ENCODE measurements around the gene LMBR1.

Gene LMBR1

DNA sequence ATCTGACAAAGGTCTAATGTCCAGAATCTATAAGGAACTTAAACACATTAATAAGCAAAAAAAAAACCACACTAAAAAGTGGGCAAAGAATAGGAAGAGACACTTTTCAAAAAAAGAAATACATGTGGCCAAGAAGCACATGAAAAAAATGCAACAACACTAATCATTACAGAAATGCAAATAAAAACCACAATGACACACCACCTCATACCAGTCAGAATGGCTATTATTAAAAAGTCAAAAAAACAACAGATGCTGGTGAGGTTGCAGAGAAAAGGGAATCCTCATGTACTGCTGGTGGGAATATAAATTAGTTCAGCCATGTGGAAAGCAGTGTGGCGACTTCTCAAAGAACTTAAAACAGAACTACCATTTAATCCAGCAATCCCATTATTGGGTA lies 119.0 kb downstream of the LMBR1 start:
- TF ChIP-seq, protein P1, sequence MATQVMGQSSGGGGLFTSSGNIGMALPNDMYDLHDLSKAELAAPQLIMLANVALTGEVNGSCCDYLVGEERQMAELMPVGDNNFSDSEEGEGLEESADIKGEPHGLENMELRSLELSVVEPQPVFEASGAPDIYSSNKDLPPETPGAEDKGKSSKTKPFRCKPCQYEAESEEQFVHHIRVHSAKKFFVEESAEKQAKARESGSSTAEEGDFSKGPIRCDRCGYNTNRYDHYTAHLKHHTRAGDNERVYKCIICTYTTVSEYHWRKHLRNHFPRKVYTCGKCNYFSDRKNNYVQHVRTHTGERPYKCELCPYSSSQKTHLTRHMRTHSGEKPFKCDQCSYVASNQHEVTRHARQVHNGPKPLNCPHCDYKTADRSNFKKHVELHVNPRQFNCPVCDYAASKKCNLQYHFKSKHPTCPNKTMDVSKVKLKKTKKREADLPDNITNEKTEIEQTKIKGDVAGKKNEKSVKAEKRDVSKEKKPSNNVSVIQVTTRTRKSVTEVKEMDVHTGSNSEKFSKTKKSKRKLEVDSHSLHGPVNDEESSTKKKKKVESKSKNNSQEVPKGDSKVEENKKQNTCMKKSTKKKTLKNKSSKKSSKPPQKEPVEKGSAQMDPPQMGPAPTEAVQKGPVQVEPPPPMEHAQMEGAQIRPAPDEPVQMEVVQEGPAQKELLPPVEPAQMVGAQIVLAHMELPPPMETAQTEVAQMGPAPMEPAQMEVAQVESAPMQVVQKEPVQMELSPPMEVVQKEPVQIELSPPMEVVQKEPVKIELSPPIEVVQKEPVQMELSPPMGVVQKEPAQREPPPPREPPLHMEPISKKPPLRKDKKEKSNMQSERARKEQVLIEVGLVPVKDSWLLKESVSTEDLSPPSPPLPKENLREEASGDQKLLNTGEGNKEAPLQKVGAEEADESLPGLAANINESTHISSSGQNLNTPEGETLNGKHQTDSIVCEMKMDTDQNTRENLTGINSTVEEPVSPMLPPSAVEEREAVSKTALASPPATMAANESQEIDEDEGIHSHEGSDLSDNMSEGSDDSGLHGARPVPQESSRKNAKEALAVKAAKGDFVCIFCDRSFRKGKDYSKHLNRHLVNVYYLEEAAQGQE (IDR thresholded peaks at IDR 0.05; ENCODE audit: low read depth) = no peak
- TF ChIP-seq YY1 (IDR thresholded peaks at IDR 0.05; ENCODE audit: low read depth) (no peak), EP300 (IDR thresholded peaks at IDR 0.05; ENCODE audit: borderline replicate concordance) (no peak), EGR1 (IDR thresholded peaks at IDR 0.05) (no peak), FOXM1 (IDR thresholded peaks at IDR 0.05; ENCODE audit: borderline replicate concordance, low read depth) (no peak), TAF1 (IDR thresholded peaks at IDR 0.05; ENCODE audit: low read depth) (no peak), TCF12 (IDR thresholded peaks at IDR 0.05; ENCODE audit: low read depth) (no peak), TEAD4 (IDR thresholded peaks at IDR 0.05) (no peak)

DNA sequence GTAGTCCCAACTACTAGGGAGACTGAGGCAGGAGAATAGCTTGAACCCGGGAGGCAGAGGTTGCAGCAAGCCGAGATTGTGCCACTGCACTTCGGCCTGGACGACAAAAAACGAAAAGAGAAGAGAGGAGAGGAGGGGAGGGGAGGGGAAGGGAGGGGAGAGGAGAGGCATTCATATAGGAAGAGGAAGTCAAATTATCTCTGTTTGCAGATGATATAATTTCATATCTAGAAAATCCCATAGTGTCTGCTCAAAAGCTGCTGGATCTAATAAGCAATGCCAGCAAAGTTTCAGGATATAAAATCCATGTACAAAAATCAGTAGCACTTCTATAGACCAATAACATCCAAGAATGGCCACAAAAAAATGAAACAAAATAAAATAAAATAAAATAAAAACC lies 120.3 kb downstream of the LMBR1 start:
- TF ChIP-seq RAD21 (IDR thresholded peaks at IDR 0.05; ENCODE audit: low read depth) (no peak), FOXM1 (IDR thresholded peaks at IDR 0.05; ENCODE audit: borderline replicate concordance, low read depth) (no peak), TCF12 (IDR thresholded peaks at IDR 0.05; ENCODE audit: low read depth) (no peak), NFIC (IDR thresholded peaks at IDR 0.05) (no peak), CEBPB (IDR thresholded peaks at IDR 0.05) (no peak), CREB1 (IDR thresholded peaks at IDR 0.05; ENCODE audit: low read depth) (no peak), TAF1 (IDR thresholded peaks at IDR 0.05; ENCODE audit: low read depth) (no peak), EGR1 (IDR thresholded peaks at IDR 0.05) (no peak)
- TF ChIP-seq, protein P2, sequence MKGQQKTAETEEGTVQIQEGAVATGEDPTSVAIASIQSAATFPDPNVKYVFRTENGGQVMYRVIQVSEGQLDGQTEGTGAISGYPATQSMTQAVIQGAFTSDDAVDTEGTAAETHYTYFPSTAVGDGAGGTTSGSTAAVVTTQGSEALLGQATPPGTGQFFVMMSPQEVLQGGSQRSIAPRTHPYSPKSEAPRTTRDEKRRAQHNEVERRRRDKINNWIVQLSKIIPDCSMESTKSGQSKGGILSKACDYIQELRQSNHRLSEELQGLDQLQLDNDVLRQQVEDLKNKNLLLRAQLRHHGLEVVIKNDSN (IDR thresholded peaks at IDR 0.05) = no peak

DNA sequence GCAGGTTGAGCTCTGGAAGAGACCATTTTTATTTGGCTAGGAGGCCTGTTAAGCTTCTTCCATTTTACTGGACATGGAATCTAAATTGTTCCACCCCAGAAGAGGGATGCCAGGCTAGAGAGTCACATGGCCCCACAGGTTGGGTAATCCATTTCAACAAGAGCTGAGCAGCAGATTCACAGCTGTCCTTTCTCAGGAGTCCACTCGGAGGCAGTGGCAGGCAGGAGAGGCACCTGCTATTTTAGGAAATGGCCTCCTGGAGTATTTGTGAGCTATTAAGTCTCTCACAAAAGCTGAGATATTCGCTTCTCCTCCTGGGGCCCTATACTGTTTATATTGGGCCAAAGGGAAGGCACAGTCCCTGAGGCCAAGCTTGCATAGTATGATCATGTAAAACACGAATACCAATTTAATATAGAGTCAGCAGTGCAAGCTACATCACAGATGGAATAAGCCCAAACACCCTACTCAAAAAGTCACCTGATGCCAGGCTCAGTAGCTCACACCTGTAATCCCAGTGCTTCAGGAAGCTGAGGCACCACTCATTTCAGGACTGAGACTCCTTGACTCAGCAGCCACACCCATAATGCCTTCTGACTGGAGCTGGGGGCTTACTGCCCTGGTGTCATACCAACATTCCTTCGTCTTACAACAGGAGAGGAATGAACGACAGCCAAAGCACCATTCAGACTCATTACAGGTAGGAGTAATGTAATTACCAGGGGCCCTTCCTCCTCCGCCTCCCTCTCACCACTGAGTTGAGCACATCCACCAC lies 124.1 kb downstream of the LMBR1 start:
- no peak for TF ChIP-seq RAD21 (IDR thresholded peaks at IDR 0.05; ENCODE audit: low read depth)
- TF ChIP-seq ZBTB7A (IDR thresholded peaks at IDR 0.05; ENCODE audit: low read depth) = no peak
- TF ChIP-seq, protein P1 (IDR thresholded peaks at IDR 0.05; ENCODE audit: low read depth) = no peak
- TF ChIP-seq CREB1 (IDR thresholded peaks at IDR 0.05; ENCODE audit: low read depth) = no peak
- no peak for TF ChIP-seq NFIC (IDR thresholded peaks at IDR 0.05)
- TF ChIP-seq, protein P2 (IDR thresholded peaks at IDR 0.05) = no peak
- no peak for TF ChIP-seq EP300 (IDR thresholded peaks at IDR 0.05; ENCODE audit: borderline replicate concordance)
- no peak for TF ChIP-seq TAF1 (IDR thresholded peaks at IDR 0.05; ENCODE audit: low read depth)
- no peak for TF ChIP-seq YY1 (IDR thresholded peaks at IDR 0.05; ENCODE audit: low read depth)
- TF ChIP-seq, protein P3, sequence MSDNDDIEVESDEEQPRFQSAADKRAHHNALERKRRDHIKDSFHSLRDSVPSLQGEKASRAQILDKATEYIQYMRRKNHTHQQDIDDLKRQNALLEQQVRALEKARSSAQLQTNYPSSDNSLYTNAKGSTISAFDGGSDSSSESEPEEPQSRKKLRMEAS (IDR thresholded peaks at IDR 0.05) = no peak
- TF ChIP-seq FOXM1 (IDR thresholded peaks at IDR 0.05; ENCODE audit: borderline replicate concordance, low read depth) = no peak
- TF ChIP-seq EGR1 (IDR thresholded peaks at IDR 0.05) = no peak
- TF ChIP-seq TEAD4 (IDR thresholded peaks at IDR 0.05) = no peak
- TF ChIP-seq TCF12 (IDR thresholded peaks at IDR 0.05; ENCODE audit: low read depth) = no peak
- TF ChIP-seq CEBPB (IDR thresholded peaks at IDR 0.05) = no peak

DNA sequence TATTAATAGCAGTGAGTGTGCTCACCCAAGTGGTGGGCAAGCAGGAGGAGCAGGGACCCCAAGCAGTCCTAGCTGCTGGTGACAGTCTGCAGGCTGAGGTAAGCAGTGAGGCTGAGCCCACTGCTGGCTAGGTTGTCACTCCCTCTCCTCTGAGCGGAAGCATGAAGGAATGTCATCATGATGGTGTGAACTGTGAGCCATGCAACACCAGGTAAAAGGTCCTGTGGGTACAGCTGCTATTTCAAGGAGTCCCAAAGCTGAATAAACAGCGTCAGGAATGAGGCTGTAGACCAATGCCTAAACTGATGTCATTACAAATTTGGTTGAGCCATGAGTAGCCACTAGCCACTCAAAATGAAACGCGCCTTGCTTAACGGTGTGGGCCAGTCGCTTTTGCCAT lies 126.3 kb downstream of the LMBR1 start:
- TF ChIP-seq, protein P2 (IDR thresholded peaks at IDR 0.05) = no peak

DNA sequence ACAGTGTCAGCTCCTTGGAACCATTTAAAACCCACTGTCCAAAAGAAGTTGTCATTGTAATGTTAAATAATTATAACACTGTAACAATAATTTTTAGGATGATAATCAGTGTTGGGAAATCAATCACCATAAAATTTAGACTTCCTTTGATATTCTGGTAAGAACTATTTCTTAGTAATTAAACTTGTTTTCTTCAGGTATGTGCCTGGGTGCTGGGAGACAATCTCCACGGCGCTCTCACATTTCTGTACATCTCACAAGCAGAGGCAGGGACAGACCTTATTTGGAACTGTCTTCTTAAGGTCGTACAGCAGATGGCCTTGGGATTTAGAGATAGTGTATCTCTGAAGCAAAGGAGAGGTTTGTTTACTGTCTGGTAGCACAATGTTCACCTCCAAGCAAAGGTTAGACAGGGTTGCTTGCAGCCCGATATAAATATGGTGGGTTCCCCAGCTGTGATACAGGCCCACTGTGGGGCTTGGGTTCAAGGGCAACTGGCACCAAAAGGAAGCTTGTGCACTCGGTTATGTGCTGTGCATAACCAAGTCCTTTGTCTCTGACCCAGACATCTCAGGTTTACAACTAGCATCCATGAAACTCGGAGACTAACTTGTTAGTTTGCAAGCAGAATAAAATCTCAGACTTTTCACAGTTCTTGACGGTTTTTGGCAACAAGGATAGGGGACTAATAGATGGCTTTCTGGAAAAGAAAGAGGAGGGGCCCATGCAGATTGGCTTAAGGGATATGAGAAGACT lies 126.9 kb downstream of the LMBR1 start:
- TF ChIP-seq EGR1 (IDR thresholded peaks at IDR 0.05) (no peak), NFIC (IDR thresholded peaks at IDR 0.05) (no peak), FOXM1 (IDR thresholded peaks at IDR 0.05; ENCODE audit: borderline replicate concordance, low read depth) (no peak), TEAD4 (IDR thresholded peaks at IDR 0.05) (no peak), ZBTB7A (IDR thresholded peaks at IDR 0.05; ENCODE audit: low read depth) (no peak), TCF12 (IDR thresholded peaks at IDR 0.05; ENCODE audit: low read depth) (no peak), TAF1 (IDR thresholded peaks at IDR 0.05; ENCODE audit: low read depth) (no peak), EP300 (IDR thresholded peaks at IDR 0.05; ENCODE audit: borderline replicate concordance) (no peak)
- TF ChIP-seq, protein P1 (IDR thresholded peaks at IDR 0.05; ENCODE audit: low read depth) = no peak
- TF ChIP-seq, protein P2 (IDR thresholded peaks at IDR 0.05) = no peak
- TF ChIP-seq, protein P3 (IDR thresholded peaks at IDR 0.05) = no peak
